ENCODE measurements around the gene TWSG1.

GRCh38 chr18:9437672-9438071 is 103.1 kb downstream of the TWSG1 start:
- TF ChIP-seq POLR2A (IDR thresholded peaks at IDR 0.05; ENCODE audit: low read length): no peak
- no peak for TF ChIP-seq MAFK (IDR thresholded peaks at IDR 0.05; ENCODE audit: partially characterized antibody)
- TF ChIP-seq EP300 (IDR thresholded peaks at IDR 0.05): no peak
- TF ChIP-seq TP53 (CRISPR knock-in tag; IDR thresholded peaks at IDR 0.05): no peak
- no peak for TF ChIP-seq BCL3 (IDR thresholded peaks at IDR 0.05)
- TF ChIP-seq CTCF (IDR thresholded peaks at IDR 0.05): no peak
- TF ChIP-seq POLR2AphosphoS2 (conservative IDR thresholded peaks at IDR 0.05; ENCODE audit: low read length): no peak
- TF ChIP-seq PHF8 (IDR thresholded peaks at IDR 0.05; ENCODE audit: borderline replicate concordance, low read depth): no peak
